SK-N-SH (cell line): Measurements from ENCODE around the gene THYN1.

ENCODE experiments used
- EP300 ChIP-seq, 2 experiments: IDR thresholded peaks; 2 replicates each; pipeline versions ENCODE4 v1.4.0 to v1.6.1; 2012; ENCODE audit warnings: borderline replicate concordance in 1 of 2, low read depth in 1 of 2, low read length in 1 of 2
- SIN3A ChIP-seq: IDR thresholded peaks from 2 replicates; pipeline ENCODE4 v1.6.1; 2012; ENCODE audit warnings: low read depth, mild to moderate bottlenecking, low read length, moderate library complexity, borderline replicate concordance
- TCF12 ChIP-seq: IDR thresholded peaks from 2 replicates; pipeline ENCODE4 v1.4.0; 2012
- TF ChIP-seq, protein P1 (sequence below): fragments of 200-600 bp; sonication (generic); IDR thresholded peaks from 2 replicates; pipeline ENCODE4 v1.6.1; 2017; ENCODE audit warnings: antibody characterized with exemption, mild to moderate bottlenecking, moderate library complexity
- TF ChIP-seq, protein P2 (sequence below): IDR thresholded peaks from 2 replicates; pipeline ENCODE4 v1.4.0; 2012; ENCODE audit warnings: low read depth, borderline replicate concordance
- TF ChIP-seq, protein P3 (sequence below): IDR thresholded peaks from 2 replicates; pipeline ENCODE4 v1.4.0; 2012; ENCODE audit warnings: low read depth

DNA sequence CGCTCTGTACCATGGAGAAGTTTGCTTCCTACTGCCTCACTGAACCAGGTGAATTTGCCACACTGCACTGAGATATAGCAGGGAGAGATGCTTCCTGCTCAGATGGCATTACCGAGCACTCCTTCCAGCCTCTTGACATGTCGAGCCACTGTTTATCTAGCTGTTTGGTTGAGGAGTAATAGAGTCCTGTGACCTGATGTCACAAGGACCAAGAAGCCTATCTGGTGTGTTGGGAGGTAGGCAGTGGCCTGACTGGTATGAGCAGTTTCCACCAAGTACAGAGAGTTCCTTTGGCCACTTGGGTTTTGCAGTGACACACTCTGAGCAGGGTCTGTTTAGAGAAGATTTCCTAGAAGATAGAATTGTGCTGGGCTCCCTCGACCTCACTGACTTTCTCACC lies 5.4 kb upstream of the THYN1 start:
- TF ChIP-seq, protein P1, sequence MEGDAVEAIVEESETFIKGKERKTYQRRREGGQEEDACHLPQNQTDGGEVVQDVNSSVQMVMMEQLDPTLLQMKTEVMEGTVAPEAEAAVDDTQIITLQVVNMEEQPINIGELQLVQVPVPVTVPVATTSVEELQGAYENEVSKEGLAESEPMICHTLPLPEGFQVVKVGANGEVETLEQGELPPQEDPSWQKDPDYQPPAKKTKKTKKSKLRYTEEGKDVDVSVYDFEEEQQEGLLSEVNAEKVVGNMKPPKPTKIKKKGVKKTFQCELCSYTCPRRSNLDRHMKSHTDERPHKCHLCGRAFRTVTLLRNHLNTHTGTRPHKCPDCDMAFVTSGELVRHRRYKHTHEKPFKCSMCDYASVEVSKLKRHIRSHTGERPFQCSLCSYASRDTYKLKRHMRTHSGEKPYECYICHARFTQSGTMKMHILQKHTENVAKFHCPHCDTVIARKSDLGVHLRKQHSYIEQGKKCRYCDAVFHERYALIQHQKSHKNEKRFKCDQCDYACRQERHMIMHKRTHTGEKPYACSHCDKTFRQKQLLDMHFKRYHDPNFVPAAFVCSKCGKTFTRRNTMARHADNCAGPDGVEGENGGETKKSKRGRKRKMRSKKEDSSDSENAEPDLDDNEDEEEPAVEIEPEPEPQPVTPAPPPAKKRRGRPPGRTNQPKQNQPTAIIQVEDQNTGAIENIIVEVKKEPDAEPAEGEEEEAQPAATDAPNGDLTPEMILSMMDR, result no peak
- TF ChIP-seq TCF12 (no peak), EP300 (IDR thresholded peaks at IDR 0.05; ENCODE audit: borderline replicate concordance in 1 of 2, low read depth in 1 of 2, low read length in 1 of 2) (no peak), SIN3A (no peak)
- TF ChIP-seq, protein P2, sequence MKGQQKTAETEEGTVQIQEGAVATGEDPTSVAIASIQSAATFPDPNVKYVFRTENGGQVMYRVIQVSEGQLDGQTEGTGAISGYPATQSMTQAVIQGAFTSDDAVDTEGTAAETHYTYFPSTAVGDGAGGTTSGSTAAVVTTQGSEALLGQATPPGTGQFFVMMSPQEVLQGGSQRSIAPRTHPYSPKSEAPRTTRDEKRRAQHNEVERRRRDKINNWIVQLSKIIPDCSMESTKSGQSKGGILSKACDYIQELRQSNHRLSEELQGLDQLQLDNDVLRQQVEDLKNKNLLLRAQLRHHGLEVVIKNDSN, result no peak
- TF ChIP-seq, protein P3, sequence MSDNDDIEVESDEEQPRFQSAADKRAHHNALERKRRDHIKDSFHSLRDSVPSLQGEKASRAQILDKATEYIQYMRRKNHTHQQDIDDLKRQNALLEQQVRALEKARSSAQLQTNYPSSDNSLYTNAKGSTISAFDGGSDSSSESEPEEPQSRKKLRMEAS, result no peak
